GM19438 (cell line): ENCODE data around the gene RTF1.

Source experiments
- ATAC-seq: cut with Tn5 transposase; IDR thresholded peaks from one replicate; pipeline ENCODE4 v1.9.1; 2021; ENCODE audit warnings: low read depth; ENCODE audit not compliant: unreplicated experiment

The RTF1 gene

GRCh38 chr15:41484937-41485625 lies 68.2 kb downstream of the RTF1 start:
- ATAC-seq, result no peak

GRCh38 chr15:41486286-41486685 lies 69.4 kb downstream of the RTF1 start:
- ATAC-seq, result no peak

GRCh38 chr15:41487381-41487780 lies 70.5 kb downstream of the RTF1 start:
- no peak for ATAC-seq

- no peak for ATAC-seq
Observed at GRCh38 chr15:41487802-41488201, 70.9 kb downstream of the RTF1 start.

- ATAC-seq, result no peak
Observed at GRCh38 chr15:41489641-41490040, 72.7 kb downstream of the RTF1 start.

GRCh38 chr15:41490355-41490754 lies 73.5 kb downstream of the RTF1 start:
- ATAC-seq, result no peak

- ATAC-seq, result no peak
Observed at GRCh38 chr15:41491889-41492288, 75.0 kb downstream of the RTF1 start.

GRCh38 chr15:41492597-41493204 lies 75.8 kb downstream of the RTF1 start:
- no peak for ATAC-seq

- ATAC-seq, result peak; percentile 70
Observed at GRCh38 chr15:41493205-41493901, 76.5 kb downstream of the RTF1 start, which contains the start of gene ITPKA. TSS of gene ITPKA (plus strand) at chr15:41493874. CDS start at chr15:41493928, 54 bp downstream.

GRCh38 chr15:41493902-41494189 lies 77.0 kb downstream of the RTF1 start:
- ATAC-seq, result no peak

GRCh38 chr15:41494190-41494921 lies 77.5 kb downstream of the RTF1 start:
- ATAC-seq, result peak; percentile 9

GRCh38 chr15:41494922-41495735 lies 78.2 kb downstream of the RTF1 start:
- no peak for ATAC-seq

GRCh38 chr15:41495736-41496599 lies 79.1 kb downstream of the RTF1 start:
- ATAC-seq, result no peak

- no peak for ATAC-seq
Observed at GRCh38 chr15:41498657-41499056, 81.8 kb downstream of the RTF1 start.

- ATAC-seq, result no peak
Observed at GRCh38 chr15:41499109-41499851, 82.4 kb downstream of the RTF1 start.

GRCh38 chr15:41501191-41501917 lies 84.5 kb downstream of the RTF1 start:
- no peak for ATAC-seq

GRCh38 chr15:41501931-41502794 lies 85.3 kb downstream of the RTF1 start:
- no peak for ATAC-seq
